Measurements from ENCODE around the gene NFIA.
A peak's percentile ranks its signal among the peaks of the same experiment; 100 is the strongest.

The NFIA gene

DNA sequence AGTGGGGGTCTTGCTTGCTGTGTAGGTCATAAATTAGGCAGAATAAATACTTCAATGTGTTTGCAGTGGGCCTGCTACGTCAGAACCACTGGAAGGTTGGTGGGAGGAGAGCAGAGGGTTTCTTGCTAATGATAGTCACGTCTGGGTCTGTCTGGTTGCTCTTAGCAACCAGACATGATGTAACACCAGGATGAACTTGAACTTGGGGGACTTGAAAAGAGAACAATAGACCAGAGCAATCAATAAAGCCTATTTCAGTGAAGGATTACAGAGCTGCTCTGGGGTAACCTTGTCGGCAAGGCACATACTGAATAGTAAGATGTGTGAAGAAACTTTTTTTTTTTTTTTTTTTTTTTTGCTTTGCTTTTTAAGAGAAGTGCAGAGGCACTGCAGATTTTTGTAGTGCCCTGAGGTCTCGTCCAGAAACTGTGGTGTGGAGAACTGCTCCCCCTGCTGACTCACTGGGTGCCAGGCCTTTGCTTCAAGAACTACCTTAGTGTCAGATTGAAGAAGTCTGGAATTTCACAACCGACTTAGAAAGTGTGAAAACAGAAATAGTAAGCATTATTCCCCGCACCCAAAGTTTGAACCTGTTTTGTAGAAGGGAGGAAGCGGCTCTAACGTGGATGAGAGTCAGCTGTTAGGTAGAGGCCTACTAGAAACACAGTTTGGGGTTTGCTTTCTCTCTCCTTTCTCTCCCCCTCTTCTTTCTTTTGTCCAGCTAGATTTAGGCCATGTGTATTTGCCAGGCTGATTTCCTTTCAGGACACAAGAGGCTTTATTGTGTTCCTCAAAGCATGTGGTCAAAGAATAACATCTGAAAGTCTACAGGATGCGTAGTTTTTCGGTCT lies 371.0 kb downstream of the NFIA start:
- Histone ChIP-seq H3K79me2 (ENCODE audit: control insufficient read depth, insufficient read depth, low read length, poor library complexity) (no peaks in the 10 kb centered on the region), H2BK5ac (ENCODE audit: low read depth, low read length, poor library complexity) (no peak overlapping the region), H3K9me3 (ENCODE audit: insufficient read depth, low read depth, low read length) (no peaks in the 10 kb centered on the region), H4K91ac (ENCODE audit: low read depth, low read length) (no peak overlapping the region), H3K79me1 (ENCODE audit: low read length) (peaks cover 1% of the 10 kb centered on the region), H4K12ac (ENCODE audit: low read depth, low read length) (no peak overlapping the region), H4K8ac (ENCODE audit: low read depth, low read length) (no peak overlapping the region), H2AFZ (ENCODE audit: insufficient read depth, low read length, poor library complexity) (no peak overlapping the region), H3K9ac (ENCODE audit: low read length) (no peak overlapping the region), H2BK120ac (ENCODE audit: insufficient read depth, low read length, poor library complexity) (no peak overlapping the region), H3K4me2 (ENCODE audit: low read length) (no peak overlapping the region), H3K18ac (ENCODE audit: low read length) (no peak overlapping the region), H3K4ac (ENCODE audit: low read depth, low read length) (no peak overlapping the region), H3K4me1 (ENCODE audit: control insufficient read depth in 1 of 2, insufficient read depth in 2 of 2, low read length in 2 of 2) (peaks cover 0 to 5% of the 10 kb centered on the region in 2 experiments), H3K23ac (ENCODE audit: low read length) (no peak overlapping the region), H3K27me3 (ENCODE audit: insufficient read depth, low read length) (no peaks in the 10 kb centered on the region), H3K36me3 (ENCODE audit: control insufficient read depth in 1 of 2, insufficient read depth in 2 of 2, low read length in 2 of 2) (no peaks in the 10 kb centered on the region), H2BK12ac (ENCODE audit: low read length) (no peak overlapping the region), H3K4me3 (ENCODE audit: low read depth, low read length) (no peak overlapping the region), H3K27ac (ENCODE audit: low read depth, low read length) (no peak overlapping the region), H3K14ac (ENCODE audit: low read length) (no peak overlapping the region), H2AK5ac (ENCODE audit: low read length) (no peak overlapping the region)
- peak; percentile 85 to 93 for DNase-seq
- no CpG with 5 or more reads among the region's 10 CpGs for WGBS (ENCODE audit: extremely low coverage, insufficient coverage, insufficient read length)

DNA sequence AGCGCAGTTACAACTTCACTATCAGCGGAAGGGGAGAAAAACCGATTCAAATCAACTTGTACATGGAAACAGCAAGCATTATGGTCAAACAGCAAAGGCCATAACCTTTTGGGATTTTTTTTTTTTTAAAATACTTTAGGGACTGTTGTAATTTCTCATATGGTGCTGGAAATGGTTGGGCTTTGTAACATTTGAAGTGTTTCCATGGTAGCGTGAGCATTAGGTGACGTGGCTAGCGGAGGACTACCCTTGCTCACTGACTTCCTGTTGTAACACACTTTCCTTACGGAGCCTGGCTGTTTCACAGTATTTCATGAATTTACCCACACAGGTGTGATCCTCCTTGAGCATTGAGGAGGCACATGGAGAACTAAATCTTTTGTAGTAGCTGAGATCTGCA lies 373.0 kb downstream of the NFIA start:
- H4K91ac ChIP-seq (ENCODE audit: low read depth, low read length): no peak overlapping the region

DNA sequence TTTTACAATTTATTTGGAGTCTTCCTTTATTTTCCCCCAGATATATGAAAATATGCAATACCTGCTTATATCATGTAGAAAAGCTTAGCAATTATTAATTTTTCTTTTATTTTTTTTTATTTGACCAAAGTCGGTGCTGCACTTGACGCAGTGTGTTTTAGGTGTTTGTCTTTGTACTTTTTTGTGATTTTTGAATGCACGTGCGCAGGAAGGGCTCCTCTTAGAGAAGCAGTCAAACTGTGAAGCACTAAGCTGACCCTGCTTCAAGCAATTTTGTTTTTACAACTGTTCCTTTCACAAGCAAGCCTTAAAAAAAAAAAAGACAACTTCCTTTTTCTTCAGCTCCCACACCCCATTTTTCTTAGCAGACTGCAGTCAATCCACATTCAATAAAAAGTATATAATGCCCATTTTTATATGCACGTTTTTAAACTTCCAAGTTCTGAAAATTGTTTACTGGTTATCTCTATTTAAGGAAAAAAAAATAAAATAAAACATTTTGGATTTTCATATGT lies 375.2 kb downstream of the NFIA start:
- H4K8ac ChIP-seq (ENCODE audit: low read depth, low read length): no peak overlapping the region
- H2AK5ac ChIP-seq (ENCODE audit: low read length): no peak overlapping the region
- H3K27me3 ChIP-seq (ENCODE audit: insufficient read depth, low read length): no peaks in the 10 kb centered on the region
- no peak overlapping the region for H4K91ac ChIP-seq (ENCODE audit: low read depth, low read length)
- H3K14ac ChIP-seq (ENCODE audit: low read length): no peak overlapping the region
- H3K79me1 ChIP-seq (ENCODE audit: low read length): peaks cover 1% of the 10 kb centered on the region
- H3K23ac ChIP-seq (ENCODE audit: low read length): no peak overlapping the region
- no peak overlapping the region for H3K18ac ChIP-seq (ENCODE audit: low read length)
- H3K79me2 ChIP-seq (ENCODE audit: control insufficient read depth, insufficient read depth, low read length, poor library complexity): no peaks in the 10 kb centered on the region
- H2BK12ac ChIP-seq (ENCODE audit: low read length): no peak overlapping the region
- H3K4me2 ChIP-seq (ENCODE audit: low read length): no peak overlapping the region
- H3K4me1 ChIP-seq (ENCODE audit: control insufficient read depth in 1 of 2, insufficient read depth in 2 of 2, low read length in 2 of 2): peaks cover 0 to 5% of the 10 kb centered on the region in 2 experiments
- no CpG with 5 or more reads among the region's 5 CpGs for WGBS (ENCODE audit: extremely low coverage, insufficient coverage, insufficient read length)
- H3K4ac ChIP-seq (ENCODE audit: low read depth, low read length): no peak overlapping the region
- no peak overlapping the region for H3K9ac ChIP-seq (ENCODE audit: low read length)
- no peaks in the 10 kb centered on the region for H3K9me3 ChIP-seq (ENCODE audit: insufficient read depth, low read depth, low read length)
- no peak overlapping the region for H2BK5ac ChIP-seq (ENCODE audit: low read depth, low read length, poor library complexity)
- no peak overlapping the region for H4K12ac ChIP-seq (ENCODE audit: low read depth, low read length)
- H2BK120ac ChIP-seq (ENCODE audit: insufficient read depth, low read length, poor library complexity): no peak overlapping the region
- no peak overlapping the region for H3K4me3 ChIP-seq (ENCODE audit: low read depth, low read length)
- H3K36me3 ChIP-seq (ENCODE audit: control insufficient read depth in 1 of 2, insufficient read depth in 2 of 2, low read length in 2 of 2): no peaks in the 10 kb centered on the region
- H3K27ac ChIP-seq (ENCODE audit: low read depth, low read length): no peak overlapping the region
- DNase-seq: no peak
- no peak overlapping the region for H2AFZ ChIP-seq (ENCODE audit: insufficient read depth, low read length, poor library complexity)

More for the DNA sequence above, 373.0 kb downstream of the NFIA start:
- no CpG with 5 or more reads among the region's 7 CpGs for WGBS (ENCODE audit: extremely low coverage, insufficient coverage, insufficient read length)
- DNase-seq: peak in 1 of 2 donors; percentile 55
- Histone ChIP-seq H3K27ac (ENCODE audit: low read depth, low read length) (no peak overlapping the region), H3K27me3 (ENCODE audit: insufficient read depth, low read length) (no peaks in the 10 kb centered on the region), H3K9me3 (ENCODE audit: insufficient read depth, low read depth, low read length) (no peaks in the 10 kb centered on the region), H2BK5ac (ENCODE audit: low read depth, low read length, poor library complexity) (no peak overlapping the region), H3K9ac (ENCODE audit: low read length) (no peak overlapping the region), H4K8ac (ENCODE audit: low read depth, low read length) (no peak overlapping the region), H3K36me3 (ENCODE audit: control insufficient read depth in 1 of 2, insufficient read depth in 2 of 2, low read length in 2 of 2) (no peaks in the 10 kb centered on the region), H3K4me1 (ENCODE audit: control insufficient read depth in 1 of 2, insufficient read depth in 2 of 2, low read length in 2 of 2) (peaks cover 0 to 5% of the 10 kb centered on the region in 2 experiments), H3K4me2 (ENCODE audit: low read length) (no peak overlapping the region), H3K79me2 (ENCODE audit: control insufficient read depth, insufficient read depth, low read length, poor library complexity) (no peaks in the 10 kb centered on the region), H2AK5ac (ENCODE audit: low read length) (no peak overlapping the region), H4K12ac (ENCODE audit: low read depth, low read length) (no peak overlapping the region), H3K4me3 (ENCODE audit: low read depth, low read length) (no peak overlapping the region), H3K79me1 (ENCODE audit: low read length) (peaks cover 1% of the 10 kb centered on the region), H3K14ac (ENCODE audit: low read length) (no peak overlapping the region), H2AFZ (ENCODE audit: insufficient read depth, low read length, poor library complexity) (no peak overlapping the region), H2BK12ac (ENCODE audit: low read length) (no peak overlapping the region), H3K18ac (ENCODE audit: low read length) (no peak overlapping the region), H2BK120ac (ENCODE audit: insufficient read depth, low read length, poor library complexity) (no peak overlapping the region), H3K23ac (ENCODE audit: low read length) (no peak overlapping the region), H3K4ac (ENCODE audit: low read depth, low read length) (no peak overlapping the region)

DNA sequence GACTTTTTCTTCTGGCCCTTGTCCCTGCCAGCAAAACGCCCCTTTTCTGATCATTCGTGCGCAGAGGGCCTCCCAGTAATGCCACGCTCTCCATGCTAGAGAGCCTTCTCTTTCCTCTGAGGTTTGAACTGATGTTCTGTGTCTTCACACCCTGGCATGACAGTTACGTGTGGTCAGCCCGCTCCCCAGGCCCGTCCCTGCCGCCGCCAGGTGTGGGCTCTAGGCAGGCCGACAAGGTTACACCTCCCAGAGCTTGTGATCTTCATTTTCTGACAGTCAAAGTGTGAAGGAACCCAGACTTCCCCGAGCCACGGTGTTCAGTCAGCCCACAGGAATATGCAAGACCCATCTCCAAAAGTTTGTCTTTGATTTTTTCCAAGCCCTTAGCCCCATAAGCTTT lies 377.0 kb downstream of the NFIA start:
- Histone ChIP-seq H4K12ac (ENCODE audit: low read depth, low read length) (no peak overlapping the region), H3K14ac (ENCODE audit: low read length) (no peak overlapping the region), H3K4ac (ENCODE audit: low read depth, low read length) (no peak overlapping the region), H2AFZ (ENCODE audit: insufficient read depth, low read length, poor library complexity) (no peak overlapping the region), H2AK5ac (ENCODE audit: low read length) (no peak overlapping the region), H3K18ac (ENCODE audit: low read length) (no peak overlapping the region), H2BK120ac (ENCODE audit: insufficient read depth, low read length, poor library complexity) (no peak overlapping the region), H2BK12ac (ENCODE audit: low read length) (no peak overlapping the region), H3K27ac (ENCODE audit: low read depth, low read length) (no peak overlapping the region), H3K9me3 (ENCODE audit: insufficient read depth, low read depth, low read length) (no peaks in the 10 kb centered on the region), H3K4me2 (ENCODE audit: low read length) (no peak overlapping the region), H3K79me2 (ENCODE audit: control insufficient read depth, insufficient read depth, low read length, poor library complexity) (no peaks in the 10 kb centered on the region), H2BK5ac (ENCODE audit: low read depth, low read length, poor library complexity) (no peak overlapping the region), H3K36me3 (ENCODE audit: control insufficient read depth in 1 of 2, insufficient read depth in 2 of 2, low read length in 2 of 2) (no peaks in the 10 kb centered on the region), H3K23ac (ENCODE audit: low read length) (no peak overlapping the region), H4K91ac (ENCODE audit: low read depth, low read length) (no peak overlapping the region), H3K79me1 (ENCODE audit: low read length) (no peaks in the 10 kb centered on the region), H3K9ac (ENCODE audit: low read length) (no peak overlapping the region), H3K4me3 (ENCODE audit: low read depth, low read length) (no peak overlapping the region), H4K8ac (ENCODE audit: low read depth, low read length) (no peak overlapping the region), H3K4me1 (ENCODE audit: control insufficient read depth in 1 of 2, insufficient read depth in 2 of 2, low read length in 2 of 2) (no peaks in the 10 kb centered on the region), H3K27me3 (ENCODE audit: insufficient read depth, low read length) (no peaks in the 10 kb centered on the region)
- DNase-seq: no peak
- WGBS (ENCODE audit: extremely low coverage, insufficient coverage, insufficient read length): no CpG with 5 or more reads among the region's 12 CpGs

Measured in trophoblast cell (in vitro differentiated cells and primary cell).